ENCODE measurements around the gene RIOK3. TPM values are rescaled to one million over a fixed set of nuclear protein-coding genes. Genes with fewer than 3 reads are reported as not detected.
"Not testable (repeated sequence)": the region's sequence is repeated elsewhere in the genome, so short reads cannot be mapped to it uniquely, and the experiment has no call there.

Gene RIOK3
- total RNA-seq, 4 donors from 2014 or later, result 38.7 to 52.2 (median 46.3) TPM

DNA sequence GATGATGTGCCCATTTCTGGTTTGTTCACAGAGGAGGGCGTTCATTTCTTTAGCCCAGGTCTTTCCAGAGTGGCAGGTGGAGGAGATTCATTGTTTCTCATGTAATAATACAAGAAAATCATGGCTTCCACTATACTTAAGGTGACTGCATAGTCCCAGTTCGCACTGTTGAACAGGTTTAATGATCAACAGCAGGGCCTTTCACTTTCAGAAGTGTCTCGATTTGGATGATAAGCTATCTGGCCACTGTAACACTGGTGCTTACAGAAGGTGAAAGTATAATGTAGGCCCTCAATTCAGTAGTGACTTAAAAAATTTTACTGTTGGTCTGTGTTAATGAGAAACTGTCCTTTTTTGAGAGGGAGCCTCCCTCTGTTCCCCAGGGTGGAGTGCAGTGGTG lies 51.6 kb downstream of the RIOK3 start:
- intact Hi-C loops (cut with DNase I), result loop anchor here (5.0 to 10.0 kb wide), 2 partner anchors 50 to 83 kb away; partner anchors contain the start of genes NPC1 and RIOK3
- H3K27ac ChIP-seq (replicated peaks in 1 of 4), result peak overlapping the region in 2 of 4 donors; percentile 88 to 96
- TF ChIP-seq POLR2A (IDR thresholded peaks at IDR 0.05; ENCODE audit: low read depth) (no peak), EP300 (IDR thresholded peaks at IDR 0.05) (no peak), POLR2AphosphoS5 (IDR thresholded peaks at IDR 0.05) (no peak)
- TF ChIP-seq, protein P1, sequence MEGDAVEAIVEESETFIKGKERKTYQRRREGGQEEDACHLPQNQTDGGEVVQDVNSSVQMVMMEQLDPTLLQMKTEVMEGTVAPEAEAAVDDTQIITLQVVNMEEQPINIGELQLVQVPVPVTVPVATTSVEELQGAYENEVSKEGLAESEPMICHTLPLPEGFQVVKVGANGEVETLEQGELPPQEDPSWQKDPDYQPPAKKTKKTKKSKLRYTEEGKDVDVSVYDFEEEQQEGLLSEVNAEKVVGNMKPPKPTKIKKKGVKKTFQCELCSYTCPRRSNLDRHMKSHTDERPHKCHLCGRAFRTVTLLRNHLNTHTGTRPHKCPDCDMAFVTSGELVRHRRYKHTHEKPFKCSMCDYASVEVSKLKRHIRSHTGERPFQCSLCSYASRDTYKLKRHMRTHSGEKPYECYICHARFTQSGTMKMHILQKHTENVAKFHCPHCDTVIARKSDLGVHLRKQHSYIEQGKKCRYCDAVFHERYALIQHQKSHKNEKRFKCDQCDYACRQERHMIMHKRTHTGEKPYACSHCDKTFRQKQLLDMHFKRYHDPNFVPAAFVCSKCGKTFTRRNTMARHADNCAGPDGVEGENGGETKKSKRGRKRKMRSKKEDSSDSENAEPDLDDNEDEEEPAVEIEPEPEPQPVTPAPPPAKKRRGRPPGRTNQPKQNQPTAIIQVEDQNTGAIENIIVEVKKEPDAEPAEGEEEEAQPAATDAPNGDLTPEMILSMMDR (IDR thresholded peaks at IDR 0.05), result no peak
- no peaks in the 10 kb centered on the region for H3K27me3 ChIP-seq
- H3K4me3 ChIP-seq, result peak overlapping the region; percentile 93 to 98 (median 96)
- peaks cover 19 to 58% (median 54%) of the 10 kb centered on the region in 4 donors for H3K4me1 ChIP-seq
- WGBS, result 83% methylated on average over 3 of the region's 3 CpGs
- no peak for DNase-seq (ENCODE audit: extremely low spot score)
- H3K36me3 ChIP-seq, result peaks cover 4 to 36% (median 17%) of the 10 kb centered on the region in 4 donors
- no peaks in the 10 kb centered on the region for H3K9me3 ChIP-seq

DNA sequence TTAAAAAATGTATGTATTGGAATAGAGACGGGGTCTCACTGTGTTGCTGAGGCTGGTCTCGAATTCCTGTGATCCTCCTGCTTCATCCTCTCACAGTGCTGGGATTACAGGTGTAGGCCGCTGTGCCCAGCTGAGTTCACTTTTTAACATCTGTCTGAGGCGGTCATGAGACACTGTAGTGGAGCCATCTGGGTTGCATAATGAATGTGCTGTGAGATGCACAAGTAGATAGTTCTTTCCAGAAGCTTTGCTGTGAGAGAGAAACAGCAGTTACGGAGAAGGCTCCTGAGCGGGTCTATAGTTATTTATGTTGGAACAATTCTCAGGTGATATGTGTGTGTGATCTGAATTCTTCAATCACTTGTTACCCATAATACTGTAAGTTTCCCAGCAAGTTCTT lies 53.3 kb downstream of the RIOK3 start:
- peaks cover 19 to 58% (median 54%) of the 10 kb centered on the region in 4 donors for H3K4me1 ChIP-seq

DNA sequence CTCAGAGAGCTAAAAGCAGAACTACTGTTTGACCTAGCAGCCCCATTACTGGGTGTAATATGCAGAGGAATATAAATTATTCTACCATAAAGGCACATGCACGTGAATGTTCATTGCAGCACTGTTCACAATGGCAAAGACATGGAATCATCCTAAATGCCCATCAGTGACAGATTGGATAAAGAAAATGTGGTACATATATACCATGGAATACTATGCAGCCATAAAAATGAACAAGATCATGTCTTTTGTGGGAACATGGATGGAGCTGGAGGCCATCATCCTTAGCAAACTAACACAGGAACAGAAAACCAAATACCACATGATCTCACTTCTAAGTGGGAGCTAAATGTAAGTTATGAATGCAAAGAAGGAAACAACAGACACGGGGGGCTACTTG lies 57.8 kb downstream of the RIOK3 start:
- 98% methylated on average over 2 of the region's 2 CpGs for WGBS
- not testable (repeated sequence) for H3K9me3 ChIP-seq; H3K27me3 ChIP-seq; H3K27ac ChIP-seq (replicated peaks in 1 of 4); DNase-seq (ENCODE audit: extremely low spot score); H3K4me3 ChIP-seq
- H3K36me3 ChIP-seq, result peaks cover 18 to 82% (median 57%) of the 10 kb centered on the region in 4 donors
- intact Hi-C loops (cut with DNase I), result loop anchor here (10.0 kb wide), 2 partner anchors 194 to 304 kb away; no protein-coding TSS in a partner anchor
- H3K4me1 ChIP-seq, result peaks cover 0 to 34% (median 28%) of the 10 kb centered on the region in 4 donors

More for the DNA sequence above, 53.3 kb downstream of the RIOK3 start:
- H3K36me3 ChIP-seq, result peaks cover 18 to 52% (median 32%) of the 10 kb centered on the region in 4 donors
- H3K27me3 ChIP-seq, result no peaks in the 10 kb centered on the region
- no peaks in the 10 kb centered on the region for H3K9me3 ChIP-seq
- no peak for DNase-seq (ENCODE audit: extremely low spot score)
- WGBS, result 82% methylated on average over 6 of the region's 6 CpGs
- intact Hi-C loops (cut with DNase I), result loop anchor here (10.0 kb wide), 1 partner anchor 52 kb away; the partner anchor contains the start of gene RIOK3
- H3K27ac ChIP-seq (replicated peaks in 1 of 4), result peak overlapping the region in 1 of 4 donors; percentile 34
- H3K4me3 ChIP-seq, result no peak overlapping the region
- TF ChIP-seq POLR2AphosphoS5 (IDR thresholded peaks at IDR 0.05) (no peak), EP300 (IDR thresholded peaks at IDR 0.05) (no peak), POLR2A (IDR thresholded peaks at IDR 0.05; ENCODE audit: low read depth) (no peak)
- TF ChIP-seq, protein P1 (IDR thresholded peaks at IDR 0.05), result no peak

DNA sequence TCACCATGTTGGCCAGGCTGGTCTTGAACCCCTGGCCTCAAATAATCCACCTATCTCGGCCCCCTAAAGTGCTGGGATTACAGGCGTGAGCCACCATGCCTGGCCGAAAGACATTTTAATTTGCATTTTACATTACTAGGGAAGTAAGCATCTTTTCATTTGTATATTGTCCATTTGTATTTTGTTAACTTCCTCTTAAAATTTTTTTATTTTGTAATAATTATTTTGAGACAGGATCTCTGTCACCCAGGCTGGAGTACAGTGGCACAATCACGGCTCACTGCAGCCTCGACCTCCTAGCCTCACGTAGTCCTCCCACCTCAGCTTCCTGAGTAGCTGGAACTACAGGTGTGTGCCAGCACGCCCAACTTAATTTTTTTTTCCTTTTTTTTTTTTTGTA lies 59.1 kb downstream of the RIOK3 start:
- not testable (repeated sequence) for H3K27me3 ChIP-seq; H3K4me3 ChIP-seq; H3K9me3 ChIP-seq; H3K27ac ChIP-seq (replicated peaks in 1 of 4); DNase-seq (ENCODE audit: extremely low spot score)
- H3K36me3 ChIP-seq, result peaks cover 29 to 92% (median 64%) of the 10 kb centered on the region in 4 donors
- 89% methylated on average over 7 of the region's 7 CpGs for WGBS
- peaks cover 0 to 27% (median 20%) of the 10 kb centered on the region in 4 donors for H3K4me1 ChIP-seq
- intact Hi-C loops (cut with DNase I), result loop anchor here (10.0 kb wide), 2 partner anchors 193 to 303 kb away; no protein-coding TSS in a partner anchor

DNA sequence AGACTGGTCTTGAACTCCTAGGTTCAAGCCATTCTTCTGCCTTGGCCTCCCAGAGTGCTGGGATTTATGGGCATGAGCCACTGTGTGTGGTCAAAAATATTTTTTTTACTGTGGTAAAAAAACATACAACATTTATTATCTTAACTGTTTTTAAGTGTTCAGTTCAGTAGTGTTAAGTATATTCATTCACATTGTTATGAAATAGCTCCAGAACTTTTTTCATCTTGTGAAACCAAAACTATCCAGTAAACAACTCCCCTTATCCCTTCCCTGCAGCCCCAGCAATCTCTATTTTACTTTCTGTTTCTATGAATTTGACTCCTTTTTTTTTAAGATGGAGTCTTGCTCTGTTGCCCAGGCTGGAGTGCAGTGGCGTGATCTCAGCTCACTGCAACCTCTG lies 59.6 kb downstream of the RIOK3 start:
- 100% methylated on average over 1 of the region's 1 CpG for WGBS
- Histone ChIP-seq H3K36me3 (peaks cover 33 to 93% (median 66%) of the 10 kb centered on the region in 4 donors), H3K4me3 (no peak overlapping the region), H3K27me3 (no peaks in the 10 kb centered on the region), H3K27ac (replicated peaks in 1 of 4) (no peak overlapping the region), H3K9me3 (no peaks in the 10 kb centered on the region), H3K4me1 (peaks cover 0 to 22% (median 16%) of the 10 kb centered on the region in 4 donors)
- no peak for DNase-seq (ENCODE audit: extremely low spot score)
- intact Hi-C loops (cut with DNase I), result loop anchor here (10.0 kb wide), 2 partner anchors 192 to 302 kb away; no protein-coding TSS in a partner anchor
- TF ChIP-seq EP300 (IDR thresholded peaks at IDR 0.05), result no peak

DNA sequence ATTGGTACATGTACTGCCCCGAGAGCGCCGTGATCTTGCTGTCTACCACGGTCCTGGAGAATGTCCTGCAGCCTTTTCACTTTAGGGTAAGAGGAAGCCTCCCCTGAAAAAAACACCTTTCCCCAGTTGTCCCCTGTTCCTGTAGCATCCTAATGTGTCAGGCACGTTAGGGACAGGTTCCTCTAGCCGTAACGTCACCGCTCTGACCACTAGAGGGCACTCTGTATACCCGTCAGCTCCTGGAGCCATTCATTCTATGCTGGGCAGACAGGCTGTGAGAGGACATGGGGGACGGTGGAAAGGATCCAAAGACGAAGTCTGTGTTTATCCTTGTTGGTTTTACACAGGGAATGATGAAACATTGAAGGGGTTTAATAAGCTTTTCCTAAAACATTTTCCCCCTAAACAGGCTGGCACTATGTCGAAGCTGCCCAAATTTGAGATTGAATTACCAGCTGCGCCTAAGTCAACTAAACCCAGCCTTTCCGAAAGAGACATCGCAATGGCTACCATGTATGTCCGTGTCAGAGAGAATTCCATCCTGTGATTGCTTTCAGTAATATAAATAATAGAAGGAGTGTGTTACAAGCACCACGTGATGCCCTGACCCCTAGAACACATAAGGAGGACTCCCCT lies 62.9 kb downstream of the RIOK3 start:
- WGBS, result 42% methylated on average over 17 of the region's 17 CpGs
- DNase-seq (ENCODE audit: extremely low spot score), result no peak
- TF ChIP-seq, protein P1 (IDR thresholded peaks at IDR 0.05), result peak; percentile 70 to 89 (median 79)
- TF ChIP-seq POLR2AphosphoS5 (IDR thresholded peaks at IDR 0.05), result peak; percentile 13 to 56
- TF ChIP-seq EP300 (IDR thresholded peaks at IDR 0.05), result no peak
- no peak for TF ChIP-seq POLR2A (IDR thresholded peaks at IDR 0.05; ENCODE audit: low read depth)
- H3K4me3 ChIP-seq, result no peak overlapping the region
- H3K27me3 ChIP-seq, result no peaks in the 10 kb centered on the region
- intact Hi-C loops (cut with DNase I), result loop anchor here (2.0 to 10.0 kb wide), 3 partner anchors 71 to 299 kb away; partner anchors contain the start of gene NPC1
- H3K36me3 ChIP-seq, result peaks cover 50 to 93% (median 72%) of the 10 kb centered on the region in 4 donors
- peaks cover 0 to 17% (median 8%) of the 10 kb centered on the region in 4 donors for H3K4me1 ChIP-seq
- peak overlapping the region in 1 of 4 donors; percentile 41 for H3K27ac ChIP-seq (replicated peaks in 1 of 4)
- H3K9me3 ChIP-seq, result no peaks in the 10 kb centered on the region

Measured in esophagus muscularis mucosa (tissue), 4 donors.